GM20000 (cell line): ENCODE results near the gene TFAP2A.

ENCODE experiments used
- DNase-seq: peaks from one replicate; pipeline ENCODE4 v3.0.0; 2012; ENCODE audit warnings: low spot score
- CTCF ChIP-seq: IDR thresholded peaks from 2 replicates; pipeline ENCODE4 v1.5.1; 2012; ENCODE audit warnings: mild to moderate bottlenecking, control low read depth; ENCODE audit errors: extremely low read depth, missing control alignments

TFAP2A gene

GRCh38 chr6:10361428-10361827 lies 53.4 kb downstream of the TFAP2A start:
- DNase-seq, result no peak
- no peak for TF ChIP-seq CTCF

- no peak for DNase-seq
- no peak for TF ChIP-seq CTCF
These were observed 55.3 kb downstream of the TFAP2A start for GRCh38 chr6:10359581-10359980.

GRCh38 chr6:10355115-10355702 lies 59.7 kb downstream of the TFAP2A start:
- no peak for TF ChIP-seq CTCF
- DNase-seq, result peak; percentile 54

GRCh38 chr6:10351791-10352190 lies 63.1 kb downstream of the TFAP2A start:
- no peak for TF ChIP-seq CTCF
- no peak for DNase-seq

GRCh38 chr6:10350720-10351119 lies 64.2 kb downstream of the TFAP2A start:
- no peak for TF ChIP-seq CTCF
- no peak for DNase-seq

GRCh38 chr6:10347561-10348327 lies 67.1 kb downstream of the TFAP2A start:
- TF ChIP-seq CTCF, result no peak
- no peak for DNase-seq
